CD4-positive, alpha-beta T cell treated with Interleukin-21 for 1 hour (primary cell): ENCODE data around the gene FAM222B.

ENCODE experiments used
- DNase-seq: peaks from one replicate; pipeline ENCODE4 v3.0.0-alpha.2; 2020

FAM222B gene

GRCh38 chr17:28765038-28765437 is 77.6 kb downstream of the FAM222B start:
- DNase-seq, result no peak

- DNase-seq, result peak; percentile 86
These were observed 78.8 kb downstream of the FAM222B start for GRCh38 chr17:28763804-28764266.

GRCh38 chr17:28763137-28763799 is 79.3 kb downstream of the FAM222B start:
- no peak for DNase-seq

- no peak for DNase-seq
These were observed 81.7 kb downstream of the FAM222B start for GRCh38 chr17:28760601-28761562.

- no peak for DNase-seq
These were observed 83.2 kb downstream of the FAM222B start for GRCh38 chr17:28759256-28759865.

- no peak for DNase-seq
These were observed 84.0 kb downstream of the FAM222B start for GRCh38 chr17:28758411-28759121.

- DNase-seq, result no peak
These were observed 86.4 kb downstream of the FAM222B start for GRCh38 chr17:28756049-28756804.

GRCh38 chr17:28755486-28755885 is 87.1 kb downstream of the FAM222B start:
- no peak for DNase-seq

GRCh38 chr17:28751600-28752366 is 90.8 kb downstream of the FAM222B start:
- DNase-seq, result no peak

GRCh38 chr17:28750178-28751047 is 92.2 kb downstream of the FAM222B start:
- DNase-seq, result peak; percentile 92

GRCh38 chr17:28749516-28750177 is 92.9 kb downstream of the FAM222B start:
- DNase-seq, result no peak

GRCh38 chr17:28748852-28749515 is 93.6 kb downstream of the FAM222B start:
- DNase-seq, result no peak

- no peak for DNase-seq
These were observed 94.5 kb downstream of the FAM222B start for GRCh38 chr17:28747801-28748750.

- no peak for DNase-seq
These were observed 95.4 kb downstream of the FAM222B start for GRCh38 chr17:28747051-28747691.

GRCh38 chr17:28746611-28747050 is 96.0 kb downstream of the FAM222B start:
- DNase-seq, result no peak

GRCh38 chr17:28745786-28746411 is 96.7 kb downstream of the FAM222B start:
- DNase-seq, result no peak
